HCT116 (cell line): ENCODE measurements around the gene WAS. TPM values are rescaled to one million over a fixed set of nuclear protein-coding genes. Genes with fewer than 3 reads are reported as not detected.

Source experiments
- ATAC-seq: fragments of 200-7000 bp; cut with Tn5 transposase; 2 replicates; pipeline ENCODE4 v1.9.1; 2020; ENCODE audit warnings: mild to moderate bottlenecking, moderate library complexity
- BruUV-seq: library from RNA; stranded (reverse); fragments of 400-500 nt; replicated peaks from 2 replicates; lab custom pipeline; 2021; lab: Mats Ljungman, UMichigan
- CTCF ChIA-PET: fragments of 300-600 bp; sonication (Branson Sonifier 250); formaldehyde crosslinking; loops from one replicate; lab custom pipeline; 2021; ENCODE audit warnings: antibody characterized with exemption; lab: Charles Lee
- POLR2A ChIA-PET: fragments of 300-600, 350-600 bp; sonication (Branson Sonifier 250); formaldehyde crosslinking; loops from one replicate; lab custom pipeline; 2021; ENCODE audit warnings: antibody characterized with exemption; lab: Charles Lee
- RAD21 ChIA-PET, 2 experiments: fragments of 300-600 bp; sonication (Branson Sonifier 250); formaldehyde crosslinking; loops; one replicate each; lab custom pipeline; 2023; ENCODE audit warnings: low total read pairs in 2 of 2; ENCODE audit not compliant: uncharacterized antibody in 2 of 2, unreplicated experiment in 2 of 2, low non-redundant PET in 1 of 2; lab: Charles Lee
- DNase-seq: peaks from one replicate; pipeline ENCODE4 v3.0.0-alpha.2; 2010; ENCODE audit warnings: low read depth, low spot score
- H2AFZ ChIP-seq: fragments of 200-600 bp; shearing (Covaris generic), sonication (generic); 2 replicates; pipeline ENCODE4 v1.6.1; 2017; ENCODE audit warnings: low read depth, mixed run types, mixed read lengths, antibody characterized with exemption, low read length; ENCODE audit not compliant: poor library complexity, severe bottlenecking
- H3K27ac ChIP-seq: 2 replicates; pipeline ENCODE4 v1.5.1; 2012; ENCODE audit warnings: low read depth, low read length
- H3K27me3 ChIP-seq: fragments of 200-600 bp; sonication (generic); 2 replicates; pipeline ENCODE4 v1.6.1; 2016; ENCODE audit warnings: mixed run types, low read length, mixed read lengths; ENCODE audit not compliant: insufficient read depth
- H3K36me3 ChIP-seq, 2 experiments: fragments of 200-500 bp in 1 of 2; fragments of 200-600 bp in 1 of 2; sonication (Bioruptor generic) in 1 of 2; sonication (generic) in 1 of 2; 2 replicates each; pipeline versions ENCODE4 v1.5.1 to v1.6.1; 2014 to 2016; ENCODE audit warnings: low read length in 2 of 2, inconsistent platforms in 1 of 2, mixed read lengths in 1 of 2, mixed run types in 1 of 2; ENCODE audit not compliant: insufficient read depth in 2 of 2, control insufficient read depth in 1 of 2
- H3K4me1 ChIP-seq, 2 experiments: fragments of 200-600 bp in 1 of 2; sonication (generic) in 1 of 2; 2 replicates each; pipeline versions ENCODE4 v1.5.1 to v1.6.1; 2012 to 2017; ENCODE audit warnings: low read length in 2 of 2, inconsistent platforms in 1 of 2, mild to moderate bottlenecking in 1 of 2, mixed read lengths in 1 of 2, mixed run types in 1 of 2, moderate library complexity in 1 of 2; ENCODE audit not compliant: insufficient read depth in 2 of 2, control insufficient read depth in 1 of 2
- H3K4me2 ChIP-seq: fragments of 200-600 bp; sonication (generic); 2 replicates; pipeline ENCODE4 v1.6.1; 2017; ENCODE audit warnings: mixed run types, low read length, mixed read lengths
- H3K4me3 ChIP-seq, 2 experiments: fragments of 200-600 bp in 1 of 2; sonication (generic) in 1 of 2; replicated peaks in 1 of 2; 2 replicates each; pipeline ENCODE4 v1.5.1; 2011 to 2016; ENCODE audit warnings: low read length in 2 of 2, control low read depth in 1 of 2, low read depth in 1 of 2, mild to moderate bottlenecking in 1 of 2, mixed read lengths in 1 of 2, mixed run types in 1 of 2
- H3K79me2 ChIP-seq: fragments of 200-600 bp; sonication (generic); 2 replicates; pipeline ENCODE4 v1.6.1; 2017; ENCODE audit warnings: mild to moderate bottlenecking, mixed run types, low read length, moderate library complexity, mixed read lengths; ENCODE audit not compliant: insufficient read depth
- H3K9ac ChIP-seq: fragments of 200-600 bp; sonication (generic); 2 replicates; pipeline ENCODE4 v1.6.1; 2016; ENCODE audit warnings: low read length, mixed read lengths
- H3K9me2 ChIP-seq: fragments of 200-600 bp; sonication (generic), shearing (Covaris generic); 2 replicates; pipeline ENCODE4 v1.6.1; 2017; ENCODE audit warnings: mixed run types, mild to moderate bottlenecking, moderate library complexity; ENCODE audit not compliant: insufficient read depth
- H3K9me3 ChIP-seq, 2 experiments: fragments of 200-500 bp in 1 of 2; fragments of 200-600 bp in 1 of 2; sonication (Bioruptor generic) in 1 of 2; sonication (generic) in 1 of 2; 2 replicates each; pipeline ENCODE4 v1.6.1; 2014 to 2017; ENCODE audit warnings: low read length in 2 of 2, mixed read lengths in 2 of 2, inconsistent platforms in 1 of 2, low read depth in 1 of 2, mild to moderate bottlenecking in 1 of 2, mixed run types in 1 of 2, moderate library complexity in 1 of 2; ENCODE audit not compliant: control insufficient read depth in 1 of 2, insufficient read depth in 1 of 2
- H4K20me1 ChIP-seq: fragments of 200-600 bp; sonication (generic), shearing (Covaris generic); 2 replicates; pipeline ENCODE4 v1.6.1; 2017; ENCODE audit warnings: mixed run types, mild to moderate bottlenecking, moderate library complexity; ENCODE audit not compliant: insufficient read depth
- EGR1 ChIP-seq: IDR thresholded peaks from 2 replicates; pipeline ENCODE4 v1.6.1; 2012; ENCODE audit warnings: low read depth
- FOSL1 ChIP-seq: IDR thresholded peaks from 2 replicates; pipeline ENCODE4 v1.6.1; 2012; ENCODE audit warnings: low read depth
- MAX ChIP-seq: IDR thresholded peaks from 2 replicates; pipeline ENCODE4 v1.6.1; 2012
- POLR2A ChIP-seq: IDR thresholded peaks from 2 replicates; pipeline ENCODE4 v1.7.0; 2011; ENCODE audit warnings: borderline replicate concordance; ENCODE audit not compliant: insufficient read depth, insufficient read length; ENCODE audit errors: extremely low read depth
- SRF ChIP-seq: IDR thresholded peaks from 2 replicates; pipeline ENCODE4 v1.6.1; 2012; ENCODE audit warnings: low read depth
- ZNF274 ChIP-seq: fragments of 200-500 bp; sonication (Bioruptor generic); IDR thresholded peaks from 2 replicates; pipeline ENCODE4 v1.6.1; 2014; ENCODE audit warnings: mild to moderate bottlenecking, low read depth, low read length, inconsistent platforms
- intact Hi-C: fragments of 100-400 bp; cut with micrococcal nuclease; formaldehyde crosslinking; loops from 2 replicates; pipeline ENCODE4 v1.10.0; 2022
- total RNA-seq: library from RNA; stranded (reverse); gene quantifications from one replicate; pipeline ENCODE4 v1.2.1, GENCODE V29; 2021; ENCODE audit not compliant: unreplicated experiment
- TF ChIP-seq, protein P1 (sequence below): IDR thresholded peaks from 2 replicates; pipeline ENCODE4 v1.6.1; 2011; ENCODE audit warnings: mild to moderate bottlenecking, low read length, moderate library complexity; ENCODE audit not compliant: insufficient replicate concordance; ENCODE audit errors: extremely low read depth

Gene WAS
- total RNA-seq, 1 experiment from 2014 or later: 0.84 TPM

DNA sequence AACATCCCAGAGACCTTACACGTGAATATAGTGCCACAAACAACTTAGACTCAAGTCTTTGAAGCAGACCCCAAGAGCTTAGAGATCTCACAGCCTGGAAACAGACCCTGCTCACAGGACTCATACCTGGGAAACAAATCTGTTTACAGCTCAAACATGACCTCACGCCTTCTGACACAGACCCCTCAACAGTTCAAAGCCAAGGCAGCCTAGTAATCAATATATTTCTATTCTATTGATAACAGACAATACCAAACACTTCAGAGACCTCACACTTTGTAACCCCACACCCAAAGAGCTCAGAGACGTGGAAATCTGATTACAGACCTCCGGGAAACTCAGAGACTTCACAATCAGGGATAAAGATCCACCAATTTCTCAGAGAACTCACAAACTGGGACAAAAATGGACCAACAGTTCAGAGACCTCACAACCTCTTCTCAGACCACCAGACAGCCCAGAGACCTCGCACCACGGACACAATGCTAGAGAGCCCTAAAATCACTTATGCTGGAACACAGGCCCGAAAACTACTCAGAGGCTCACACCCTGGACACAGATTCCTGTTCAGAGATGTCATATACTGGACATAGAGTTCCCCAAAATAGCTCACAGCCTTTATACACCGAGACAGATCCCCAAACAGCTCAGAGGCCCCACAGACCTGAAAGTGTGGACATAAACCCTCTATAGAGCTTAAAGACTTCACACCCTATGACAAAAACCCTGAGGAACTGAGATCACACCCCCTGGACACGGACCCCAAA is 27.7 kb downstream of the WAS start (continued):
- TF ChIP-seq EGR1 (no peak), SRF (no peak)
- TF ChIP-seq, all 23 proteins: peak for 0

DNA sequence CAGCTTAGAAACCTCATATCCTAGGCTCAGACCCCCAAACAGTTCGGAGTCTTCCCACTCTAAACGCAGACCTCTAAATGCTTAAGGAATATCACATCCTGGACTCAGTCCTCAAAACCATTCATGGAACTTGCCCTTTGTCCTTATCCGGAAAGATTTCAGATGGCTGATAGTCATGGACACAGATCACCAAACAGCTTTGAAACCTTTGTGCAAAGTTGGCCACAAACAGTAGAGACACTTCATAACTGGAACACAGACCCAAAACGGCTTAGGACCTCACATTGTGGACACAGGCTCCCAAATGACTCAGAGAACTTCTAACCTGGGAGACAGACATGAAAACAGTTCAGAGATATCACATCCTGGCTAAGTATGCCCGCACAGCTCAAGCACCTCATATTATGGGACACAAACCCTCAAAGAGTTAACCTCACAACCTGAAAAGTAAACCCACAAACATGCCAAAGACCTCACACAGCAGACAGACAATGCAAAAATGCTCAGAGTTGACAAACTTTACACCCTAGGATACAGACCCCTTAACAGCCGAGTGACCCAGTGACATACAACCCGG is 28.4 kb downstream of the WAS start:
- Histone ChIP-seq H3K4me1 (no peaks in the 10 kb centered on the region), H3K79me2 (no peaks in the 10 kb centered on the region), H3K36me3 (0 out of 4 replicates have a peak, but pooled peaks cover 0 to 3% of the 10 kb centered on the region in 2 experiments), H3K9me3 (no peaks in the 10 kb centered on the region), H3K4me2 (no peak overlapping the region), H3K9me2 (no peaks in the 10 kb centered on the region), H4K20me1 (no peaks in the 10 kb centered on the region), H3K9ac (no peak overlapping the region), H3K4me3 (no peak overlapping the region), H2AFZ (no peak overlapping the region), H3K27ac (no peak overlapping the region), H3K27me3 (no peaks in the 10 kb centered on the region)
- ChIA-PET CTCF (no interaction called here), RAD21 (no interaction called here), POLR2A (no interaction called here)
- no peak for ATAC-seq
- DNase-seq: no peak
- BruUV-seq: no TSS peak
- TF ChIP-seq POLR2A (no peak), FOSL1 (no peak), MAX (no peak), ZNF274 (no peak)
- TF ChIP-seq, protein P1, sequence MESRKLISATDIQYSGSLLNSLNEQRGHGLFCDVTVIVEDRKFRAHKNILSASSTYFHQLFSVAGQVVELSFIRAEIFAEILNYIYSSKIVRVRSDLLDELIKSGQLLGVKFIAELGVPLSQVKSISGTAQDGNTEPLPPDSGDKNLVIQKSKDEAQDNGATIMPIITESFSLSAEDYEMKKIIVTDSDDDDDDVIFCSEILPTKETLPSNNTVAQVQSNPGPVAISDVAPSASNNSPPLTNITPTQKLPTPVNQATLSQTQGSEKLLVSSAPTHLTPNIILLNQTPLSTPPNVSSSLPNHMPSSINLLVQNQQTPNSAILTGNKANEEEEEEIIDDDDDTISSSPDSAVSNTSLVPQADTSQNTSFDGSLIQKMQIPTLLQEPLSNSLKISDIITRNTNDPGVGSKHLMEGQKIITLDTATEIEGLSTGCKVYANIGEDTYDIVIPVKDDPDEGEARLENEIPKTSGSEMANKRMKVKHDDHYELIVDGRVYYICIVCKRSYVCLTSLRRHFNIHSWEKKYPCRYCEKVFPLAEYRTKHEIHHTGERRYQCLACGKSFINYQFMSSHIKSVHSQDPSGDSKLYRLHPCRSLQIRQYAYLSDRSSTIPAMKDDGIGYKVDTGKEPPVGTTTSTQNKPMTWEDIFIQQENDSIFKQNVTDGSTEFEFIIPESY: no peak
- intact Hi-C loops: no loop called here
